Hepatocyte (in vitro differentiated cells): Measurements from ENCODE around the gene ASPHD2.

Source experiments
- EZH2phosphoT487 ChIP-seq: fragments of 200-600 bp; sonication (generic); IDR thresholded peaks from one replicate; pipeline ENCODE4 v1.6.1; 2018; ENCODE audit warnings: antibody characterized with exemption, mild to moderate bottlenecking, low read depth, moderate library complexity; ENCODE audit not compliant: unreplicated experiment, severe bottlenecking
- TF ChIP-seq, protein P1 (sequence below): fragments of 200-600 bp; sonication (generic); IDR thresholded peaks from 2 replicates; pipeline ENCODE4 v1.5.1; 2016; ENCODE audit warnings: antibody characterized with exemption, mild to moderate bottlenecking; ENCODE audit not compliant: poor library complexity

GRCh38 chr22:26406118-26406517, 22.9 kb upstream of the ASPHD2 start:
- TF ChIP-seq, protein P1, sequence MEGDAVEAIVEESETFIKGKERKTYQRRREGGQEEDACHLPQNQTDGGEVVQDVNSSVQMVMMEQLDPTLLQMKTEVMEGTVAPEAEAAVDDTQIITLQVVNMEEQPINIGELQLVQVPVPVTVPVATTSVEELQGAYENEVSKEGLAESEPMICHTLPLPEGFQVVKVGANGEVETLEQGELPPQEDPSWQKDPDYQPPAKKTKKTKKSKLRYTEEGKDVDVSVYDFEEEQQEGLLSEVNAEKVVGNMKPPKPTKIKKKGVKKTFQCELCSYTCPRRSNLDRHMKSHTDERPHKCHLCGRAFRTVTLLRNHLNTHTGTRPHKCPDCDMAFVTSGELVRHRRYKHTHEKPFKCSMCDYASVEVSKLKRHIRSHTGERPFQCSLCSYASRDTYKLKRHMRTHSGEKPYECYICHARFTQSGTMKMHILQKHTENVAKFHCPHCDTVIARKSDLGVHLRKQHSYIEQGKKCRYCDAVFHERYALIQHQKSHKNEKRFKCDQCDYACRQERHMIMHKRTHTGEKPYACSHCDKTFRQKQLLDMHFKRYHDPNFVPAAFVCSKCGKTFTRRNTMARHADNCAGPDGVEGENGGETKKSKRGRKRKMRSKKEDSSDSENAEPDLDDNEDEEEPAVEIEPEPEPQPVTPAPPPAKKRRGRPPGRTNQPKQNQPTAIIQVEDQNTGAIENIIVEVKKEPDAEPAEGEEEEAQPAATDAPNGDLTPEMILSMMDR, result no peak
- no peak for TF ChIP-seq EZH2phosphoT487
